Gastrocnemius medialis (tissue), 4 donors: ENCODE measurements around the gene PTPRT.

Experiments
- CTCF ChIP-seq, 5 experiments: fragments of 450-650 bp in 3 of 5; fragments of 200-600 bp in 2 of 5; sonication (generic) in 2 of 5; IDR thresholded peaks in 4 of 5; conservative IDR thresholded peaks in 1 of 5; 1 replicate in 4 of 5; 2 replicates in 1 of 5; pipeline ENCODE4 v1.5.1; 2016 to 2019; ENCODE audit warnings: antibody characterized with exemption in 5 of 5, mild to moderate bottlenecking in 3 of 5, moderate library complexity in 3 of 5
- POLR2A ChIP-seq, 2 donors: fragments of 450-650 bp; IDR thresholded peaks; one replicate each; pipeline ENCODE4 v1.6.1; 2017; ENCODE audit warnings: antibody characterized with exemption in 2 of 2, mild to moderate bottlenecking in 2 of 2, moderate library complexity in 2 of 2

- TF ChIP-seq CTCF (IDR thresholded peaks at IDR 0.05 in 4 of 5, conservative IDR thresholded peaks at IDR 0.05 in 1 of 5) (no peak), POLR2A (IDR thresholded peaks at IDR 0.05) (no peak)
Measured at GRCh38 chr20:42041000-42041565, 1148.6 kb downstream of the PTPRT start.
